H1 (cell line): Measurements from ENCODE around the gene GNA12. TPM values are rescaled to one million over a fixed set of nuclear protein-coding genes. Genes with fewer than 3 reads are reported as not detected.

Experiments
- EZH2 ChIP-seq: fragments of 200-600 bp; sonication (generic); IDR thresholded peaks from 2 replicates; pipeline ENCODE4 v1.7.1; 2012; ENCODE audit warnings: low read depth, mild to moderate bottlenecking, moderate library complexity, low read length, inconsistent platforms; ENCODE audit not compliant: severe bottlenecking
- GTF2F1 ChIP-seq: IDR thresholded peaks from 2 replicates; pipeline ENCODE4 v1.6.1; 2012; ENCODE audit warnings: low read depth, low read length, improper control_type of control experiment, borderline replicate concordance
- HDAC2 ChIP-seq, 2 experiments: fragments of 300-600 bp in 1 of 2; sonication (generic) in 1 of 2; IDR thresholded peaks; 2 replicates each; pipeline ENCODE4 v1.6.1; 2011 to 2012; ENCODE audit warnings: low read depth in 2 of 2, low read length in 2 of 2, mild to moderate bottlenecking in 2 of 2, moderate library complexity in 2 of 2, borderline replicate concordance in 1 of 2, inconsistent platforms in 1 of 2
- PHF8 ChIP-seq: fragments of 200-600 bp; sonication (generic); conservative IDR thresholded peaks from 2 replicates; pipeline ENCODE4 v1.7.1; 2012; ENCODE audit warnings: low read depth, mild to moderate bottlenecking, inconsistent platforms, low read length, moderate library complexity
- POU5F1 ChIP-seq: IDR thresholded peaks from 2 replicates; pipeline ENCODE4 v1.6.1; 2011; ENCODE audit warnings: low read depth, mild to moderate bottlenecking, low read length, moderate library complexity
- RAD21 ChIP-seq, 2 experiments: IDR thresholded peaks in 1 of 2; conservative IDR thresholded peaks in 1 of 2; 2 replicates each; pipeline ENCODE4 v1.6.1; 2011; ENCODE audit warnings: low read depth in 2 of 2, low read length in 2 of 2, improper control_type of control experiment in 1 of 2, inconsistent platforms in 1 of 2, mild to moderate bottlenecking in 1 of 2, moderate library complexity in 1 of 2
- RBBP5 ChIP-seq: IDR thresholded peaks from 2 replicates; pipeline ENCODE4 v1.7.1; 2012; ENCODE audit warnings: low read depth, mild to moderate bottlenecking, inconsistent platforms, low read length, moderate library complexity, borderline replicate concordance
- RXRA ChIP-seq: IDR thresholded peaks from 2 replicates; pipeline ENCODE4 v1.6.1; 2011; ENCODE audit warnings: low read depth, mild to moderate bottlenecking, low read length, moderate library complexity; ENCODE audit not compliant: insufficient read depth
- polyA plus RNA-seq, 7 experiments: library from polyadenylated mRNA; depleted of rRNA in 3 of 7; stranded (reverse) in 5 of 7; unstranded in 2 of 7; fragments of >200 nt in 5 of 7; fragments of 200-250 nt in 2 of 7; gene quantifications; 1 replicate in 5 of 7; 2 replicates in 1 of 7; 4 replicates in 1 of 7; pipeline versions ENCODE4 v1.2.1 to v1.2.3, GENCODE V29; 2011 to 2013; ENCODE audit warnings: missing spikeins in 2 of 7, mixed read lengths in 2 of 7
- total RNA-seq: library from RNA; stranded (reverse); fragmentation: NEBNext Ultra II Directional; extraction: Animal tissue kit (Norgen Biotek cat#: 25700); gene quantifications from 2 replicates; pipeline ENCODE4 v1.2.1, GENCODE V29; 2021

Gene GNA12
- total and polyA plus RNA-seq, 2 of the 8 experiments (the other 6 are each of a cell fraction or from before 2014, with no cell fraction given): 96.5 to 109 TPM

DNA sequence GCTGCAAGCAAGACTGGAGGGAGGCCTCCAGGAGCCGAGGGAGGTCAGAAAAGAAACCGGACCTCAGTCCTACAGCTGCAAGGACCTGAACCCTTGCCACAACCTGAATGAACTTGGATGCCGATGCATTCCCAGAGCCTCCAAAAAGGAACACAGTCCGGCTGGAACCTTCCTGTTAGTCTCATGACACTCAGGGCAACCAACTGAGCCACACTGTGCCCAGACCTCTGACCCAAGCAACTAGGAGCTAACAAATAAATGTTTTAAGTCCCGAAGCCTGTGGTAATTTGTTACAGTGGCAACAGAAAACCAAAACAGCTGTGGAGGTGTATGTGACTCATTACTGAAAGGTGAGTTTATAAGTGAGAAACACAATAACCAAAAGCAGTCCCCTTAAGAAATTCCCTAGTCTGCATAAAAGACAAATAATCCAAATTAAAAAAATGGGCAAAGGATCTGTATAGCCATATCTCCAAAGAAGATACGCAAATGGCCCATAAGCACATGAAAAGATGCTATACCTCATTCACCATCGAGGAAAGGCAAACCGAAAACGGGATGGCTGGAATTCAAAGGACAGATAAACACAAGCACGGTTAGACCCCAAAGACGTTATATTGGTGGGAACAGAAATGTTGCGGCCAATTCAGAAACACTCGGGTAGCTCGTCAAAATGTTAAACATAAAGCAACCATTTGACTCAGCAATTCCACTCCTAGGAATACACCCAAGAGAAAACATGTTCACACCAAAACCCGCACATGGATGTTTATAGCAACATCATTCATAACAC is 24.8 kb downstream of the GNA12 start (continued):
- no peak for TF ChIP-seq GTF2F1
- no peak for TF ChIP-seq EZH2
- no peak for TF ChIP-seq RXRA
- no peak for TF ChIP-seq POU5F1
- no peak for TF ChIP-seq RAD21 (IDR thresholded peaks at IDR 0.05 in 1 of 2, conservative IDR thresholded peaks at IDR 0.05 in 1 of 2; ENCODE audit: low read depth in 2 of 2, low read length in 2 of 2)
- no peak for TF ChIP-seq PHF8
- TF ChIP-seq RBBP5: no peak
- TF ChIP-seq HDAC2 (IDR thresholded peaks at IDR 0.05; ENCODE audit: borderline replicate concordance in 1 of 2, low read depth in 2 of 2, low read length in 2 of 2): no peak
